Right lung (tissue), 5 donors: Measurements from ENCODE around the gene SLC39A3. TPM values are rescaled to one million over a fixed set of nuclear protein-coding genes. Genes with fewer than 3 reads are reported as not detected.

Experiments
- DNase-seq, 2 donors: peaks; one replicate each; pipeline ENCODE4 v3.0.0-alpha.2; 2013
- polyA plus RNA-seq, 5 donors: library from polyadenylated mRNA; unstranded; fragments of 120-200 nt; gene quantifications; one replicate each; pipeline versions ENCODE4 v1.2.1 to v1.2.3, GENCODE V29; 2013; ENCODE audit warnings: inconsistent platforms in 1 of 5, low replicate concordance in 1 of 5; ENCODE audit not compliant: insufficient read length in 5 of 5, insufficient read depth in 1 of 5

SLC39A3 gene
- polyA plus RNA-seq, 5 donors, result 19.6 to 28.9 (median 21.5) TPM

- DNase-seq, result no peak
These were observed 28.0 kb downstream of the SLC39A3 start for GRCh38 chr19:2711875-2712205.

- DNase-seq, result no peak
These were observed 28.5 kb downstream of the SLC39A3 start for GRCh38 chr19:2711172-2711874.

- DNase-seq, result no peak
These were observed 33.6 kb downstream of the SLC39A3 start for GRCh38 chr19:2706251-2706650.

- no peak for DNase-seq
These were observed 36.1 kb downstream of the SLC39A3 start for GRCh38 chr19:2703691-2704216.

- no peak for DNase-seq
These were observed 36.8 kb downstream of the SLC39A3 start for GRCh38 chr19:2703077-2703437.

- peak; percentile 66 to 78 for DNase-seq
These were observed 37.4 kb downstream of the SLC39A3 start, which contains the start of gene GNG7 for GRCh38 chr19:2702170-2703076. TSS of gene GNG7 (minus strand) at chr19:2702694. CDS start at chr19:2520688, 182,006 bp downstream.

- DNase-seq, result no peak
These were observed 38.3 kb downstream of the SLC39A3 start for GRCh38 chr19:2701361-2702169.

- DNase-seq, result no peak
These were observed 39.0 kb downstream of the SLC39A3 start for GRCh38 chr19:2700660-2701360.

GRCh38 chr19:2699413-2700140 is 40.2 kb downstream of the SLC39A3 start:
- DNase-seq, result no peak

- DNase-seq, result no peak
These were observed 45.6 kb downstream of the SLC39A3 start for GRCh38 chr19:2694196-2694595.

- DNase-seq, result no peak
These were observed 46.2 kb downstream of the SLC39A3 start for GRCh38 chr19:2693492-2694160.

- no peak for DNase-seq
These were observed 47.9 kb downstream of the SLC39A3 start for GRCh38 chr19:2691951-2692350.

GRCh38 chr19:2690856-2691255 is 49.0 kb downstream of the SLC39A3 start:
- no peak for DNase-seq

- DNase-seq, result no peak
These were observed 53.5 kb downstream of the SLC39A3 start for GRCh38 chr19:2686360-2686759.

- DNase-seq, result no peak
These were observed 54.6 kb downstream of the SLC39A3 start for GRCh38 chr19:2685204-2685704.

- no peak for DNase-seq
These were observed 56.3 kb downstream of the SLC39A3 start for GRCh38 chr19:2683430-2684003.
